ENCODE results near the gene SLC2A14. TPM values are rescaled to one million over a fixed set of nuclear protein-coding genes. Genes with fewer than 3 reads are reported as not detected.
A peak's percentile ranks its signal among the peaks of the same experiment; 100 is the strongest.
"Not testable (repeated sequence)": the region's sequence is repeated elsewhere in the genome, so short reads cannot be mapped to it uniquely, and the experiment has no call there.

The SLC2A14 gene
- total RNA-seq, 3 donors from 2014 or later, result 0.41 to 0.81 (median 0.47) TPM

GRCh38 chr12:7907009-7907408 is 34.3 kb upstream of the SLC2A14 start:
- no peak overlapping the region for H3K4me3 ChIP-seq
- H3K36me3 ChIP-seq (ENCODE audit: low read depth), result no peaks in the 10 kb centered on the region
- intact Hi-C loops (cut with DNase I, micrococcal nuclease), result no loop called here
- ATAC-seq (peak; percentile 97), DNase-seq (peak in 2 of 3 donors; percentile 49 to 67)
- no peaks in the 10 kb centered on the region for H3K9me3 ChIP-seq
- TF ChIP-seq CTCF (IDR thresholded peaks at IDR 0.05), result no peak
- no peaks in the 10 kb centered on the region for H3K4me1 ChIP-seq (ENCODE audit: low read depth)

GRCh38 chr12:7906303-7906702 is 33.6 kb upstream of the SLC2A14 start:
- H3K4me3 ChIP-seq; H3K36me3 ChIP-seq (ENCODE audit: low read depth); H3K9me3 ChIP-seq; intact Hi-C loops (cut with DNase I, micrococcal nuclease); ATAC-seq; H3K4me1 ChIP-seq (ENCODE audit: low read depth); DNase-seq: not testable (repeated sequence)

- DNase-seq; intact Hi-C loops (cut with DNase I, micrococcal nuclease); H3K4me1 ChIP-seq (ENCODE audit: low read depth); H3K9me3 ChIP-seq; H3K36me3 ChIP-seq (ENCODE audit: low read depth); H3K4me3 ChIP-seq; ATAC-seq: not testable (repeated sequence)
Observed at GRCh38 chr12:7905600-7906125, 32.9 kb upstream of the SLC2A14 start.

- Histone ChIP-seq H3K9me3 (no peaks in the 10 kb centered on the region), H3K4me1 (ENCODE audit: low read depth) (no peaks in the 10 kb centered on the region), H3K36me3 (ENCODE audit: low read depth) (no peaks in the 10 kb centered on the region), H3K4me3 (no peak overlapping the region)
- intact Hi-C loops (cut with DNase I, micrococcal nuclease), result no loop called here
- no peak for TF ChIP-seq CTCF (IDR thresholded peaks at IDR 0.05)
- ATAC-seq (no peak), DNase-seq (no peak)
Observed at GRCh38 chr12:7905071-7905470, 32.4 kb upstream of the SLC2A14 start.

GRCh38 chr12:7902416-7902815 is 29.7 kb upstream of the SLC2A14 start:
- intact Hi-C loops (cut with DNase I, micrococcal nuclease), result not testable (repeated sequence)

GRCh38 chr12:7899755-7900154 is 27.0 kb upstream of the SLC2A14 start:
- no peak for ATAC-seq

More at GRCh38 chr12:7902416-7902815, 29.7 kb upstream of the SLC2A14 start:
- H3K4me1 ChIP-seq (ENCODE audit: low read depth); H3K9me3 ChIP-seq; DNase-seq; ATAC-seq; H3K4me3 ChIP-seq; H3K36me3 ChIP-seq (ENCODE audit: low read depth): not testable (repeated sequence)

GRCh38 chr12:7896726-7897125 is 24.0 kb upstream of the SLC2A14 start:
- H3K36me3 ChIP-seq (ENCODE audit: low read depth); H3K4me1 ChIP-seq (ENCODE audit: low read depth); DNase-seq; ATAC-seq; intact Hi-C loops (cut with DNase I, micrococcal nuclease); H3K9me3 ChIP-seq; H3K4me3 ChIP-seq: not testable (repeated sequence)

More at GRCh38 chr12:7899755-7900154, 27.0 kb upstream of the SLC2A14 start:
- TF ChIP-seq CTCF (IDR thresholded peaks at IDR 0.05), result no peak
- Histone ChIP-seq H3K4me3 (no peak overlapping the region), H3K36me3 (ENCODE audit: low read depth) (no peaks in the 10 kb centered on the region), H3K4me1 (ENCODE audit: low read depth) (no peaks in the 10 kb centered on the region), H3K9me3 (no peaks in the 10 kb centered on the region)
- no peak for DNase-seq
- intact Hi-C loops (cut with DNase I, micrococcal nuclease), result no loop called here

Measured in mucosa of descending colon (tissue), 3 donors.